K562 (cell line): ENCODE measurements around the gene MBD5. TPM values are rescaled to one million over a fixed set of nuclear protein-coding genes. Genes with fewer than 3 reads are reported as not detected.

Experiments
- ATAC-seq: fragments of 200-7000 bp; cut with Tn5 transposase; 3 replicates; pipeline ENCODE4 v1.9.1; 2020; ENCODE audit warnings: moderate library complexity
- BruUV-seq: library from RNA; stranded (reverse); fragments of 400-500 nt; replicated peaks from 2 replicates; lab custom pipeline; 2021; lab: Mats Ljungman, UMichigan
- CTCF ChIA-PET: fragments of 300-600 bp; formaldehyde crosslinking; extraction: SDS; loops from one replicate; lab custom pipeline; 2021; ENCODE audit warnings: low intra/inter-chr PET ratio; lab: Yijun Ruan, JAX
- POLR2A ChIA-PET: fragments of 300-600, 350-650 bp; sonication (Branson Sonifier 250); formaldehyde crosslinking; extraction: SDS; loops from one replicate; lab custom pipeline; 2021; ENCODE audit warnings: antibody characterized with exemption, inconsistent platforms; lab: Yijun Ruan, JAX
- DNase-seq, 4 experiments: peaks; one replicate each; pipeline versions ENCODE4 v3.0.0 to v3.0.0-alpha.2; 2011 to 2018; ENCODE audit warnings: low spot score in 3 of 4, mixed read lengths in 3 of 4; ENCODE audit errors: extremely low read depth in 1 of 4
- FAIRE-seq: peaks from 2 replicates; lab custom pipeline; 2011; peaks lifted over from hg19 to GRCh38; lab: Jason Lieb, UNC
- H2AFZ ChIP-seq: 2 replicates; pipeline ENCODE4 v1.6.0; 2011; ENCODE audit warnings: low read depth, low read length, control low read depth, inconsistent platforms
- H3K27ac ChIP-seq: fragments of 200-600 bp; 3 replicates; pipeline ENCODE4 v1.8.0; 2011; ENCODE audit warnings: low read depth, mild to moderate bottlenecking, control low read depth, inconsistent platforms, low read length, moderate library complexity, mixed read lengths; ENCODE audit errors: extremely low read depth
- H3K27me3 ChIP-seq, 2 experiments: fragments of 300-600 bp in 1 of 2; 2 replicates in 1 of 2; 3 replicates in 1 of 2; pipeline versions ENCODE4 v1.6.0 to v1.8.0; 2011; ENCODE audit warnings: inconsistent platforms in 2 of 2, low read length in 2 of 2, mild to moderate bottlenecking in 1 of 2, mixed read lengths in 1 of 2, moderate library complexity in 1 of 2; ENCODE audit not compliant: control insufficient read depth in 2 of 2, insufficient read depth in 2 of 2
- H3K36me3 ChIP-seq: fragments of 300-600 bp; 3 replicates; pipeline ENCODE4 v1.8.0; 2011; ENCODE audit warnings: mild to moderate bottlenecking, low read length, inconsistent platforms; ENCODE audit not compliant: control insufficient read depth, insufficient read depth
- H3K4me1 ChIP-seq, 2 experiments: fragments of 200-600 bp in 1 of 2; replicated peaks in 1 of 2; 2 replicates in 1 of 2; 3 replicates in 1 of 2; pipeline versions ENCODE4 v1.5.1 to v1.8.0; 2011; ENCODE audit warnings: inconsistent platforms in 2 of 2, low read length in 2 of 2, mild to moderate bottlenecking in 1 of 2, mixed read lengths in 1 of 2, moderate library complexity in 1 of 2; ENCODE audit not compliant: control insufficient read depth in 2 of 2, insufficient read depth in 2 of 2
- H3K4me2 ChIP-seq: 2 replicates; pipeline ENCODE4 v1.6.1; 2011; ENCODE audit warnings: low read length, control low read depth, inconsistent platforms, mixed read lengths; ENCODE audit not compliant: insufficient read depth
- H3K4me3 ChIP-seq: fragments of 200-600 bp; sonication (generic), shearing (Covaris generic); 2 replicates; pipeline ENCODE4 v1.5.1; 2016; ENCODE audit warnings: control low read depth, inconsistent platforms
- H3K79me2 ChIP-seq: fragments of 200-600 bp; 3 replicates; pipeline ENCODE4 v1.8.0; 2011; ENCODE audit warnings: low read length, inconsistent platforms; ENCODE audit not compliant: control insufficient read depth, insufficient read depth
- H3K9ac ChIP-seq, 2 experiments: 2 replicates each; pipeline versions ENCODE4 v1.6.0 to v1.6.1; 2011; ENCODE audit warnings: low read depth in 2 of 2, low read length in 2 of 2, control low read depth in 1 of 2, inconsistent platforms in 1 of 2, mild to moderate bottlenecking in 1 of 2, mixed read lengths in 1 of 2; ENCODE audit not compliant: insufficient read depth in 1 of 2
- H3K9me1 ChIP-seq: one replicate; pipeline ENCODE4 v1.6.0; 2011; ENCODE audit warnings: inconsistent platforms, mild to moderate bottlenecking, low read length, moderate library complexity; ENCODE audit not compliant: control insufficient read depth, insufficient read depth
- H3K9me3 ChIP-seq: replicated peaks from 2 replicates; pipeline ENCODE4 v1.5.1; 2011; ENCODE audit warnings: low read depth, low read length, inconsistent platforms; ENCODE audit not compliant: control insufficient read depth, insufficient read depth
- H4K20me1 ChIP-seq: replicated peaks from 2 replicates; pipeline ENCODE4 v1.6.1; 2011; ENCODE audit warnings: low read length, inconsistent platforms, mixed read lengths; ENCODE audit not compliant: control insufficient read depth, insufficient read depth
- CTBP1 ChIP-seq: fragments of 450-650 bp; IDR thresholded peaks from 2 replicates; pipeline ENCODE4 v1.6.1; 2016; ENCODE audit warnings: borderline replicate concordance
- ELF1 ChIP-seq: fragments of 200-800 bp; sonication (Bioruptor generic); IDR thresholded peaks from 2 replicates; pipeline ENCODE4 v1.6.1; 2016; ENCODE audit warnings: missing genetic modification characterization, missing compliant biosample characterization
- EP300 ChIP-seq: IDR thresholded peaks from 2 replicates; pipeline ENCODE4 v1.6.1; 2012; ENCODE audit warnings: low read length, improper control_type of control experiment
- MCM2 ChIP-seq: fragments of 450-650 bp; IDR thresholded peaks from 2 replicates; pipeline ENCODE4 v1.6.1; 2017; ENCODE audit warnings: low read depth, mild to moderate bottlenecking
- MECOM ChIP-seq: fragments of 250-450 bp; sonication (Bioruptor Pico); IDR thresholded peaks from 2 replicates; pipeline ENCODE4 v1.8.0; 2022; ENCODE audit warnings: inconsistent platforms
- POLR2H ChIP-seq: IDR thresholded peaks from 2 replicates; pipeline ENCODE4 v1.6.1; 2016; ENCODE audit warnings: missing genetic modification characterization, low read depth, mild to moderate bottlenecking, control low read depth, missing compliant biosample characterization, moderate library complexity
- WGBS: fragments of 100-300 bp; shearing (Covaris generic); methylation state at CpG from one replicate; pipeline ENCODE4 v1.1.6; 2016; ENCODE audit warnings: low coverage, mixed read lengths; ENCODE audit not compliant: insufficient coverage; ENCODE audit errors: missing lambda C conversion rate; 5-methylcytosine and 5-hydroxymethylcytosine counted together
- in situ Hi-C: fragments of 300-500 bp; cut with MboI; formaldehyde crosslinking; loops from 4 replicates; pipeline ENCODE4 v1.15.0; 2018; ENCODE audit warnings: inconsistent platforms, mixed read lengths
- intact Hi-C: fragments of 100-400 bp; cut with micrococcal nuclease; formaldehyde crosslinking; loops from 2 replicates; pipeline ENCODE4 v1.14.2; 2022
- polyA plus RNA-seq, 8 experiments: library from polyadenylated mRNA; depleted of rRNA in 4 of 8; stranded (reverse) in 5 of 8; unstranded in 3 of 8; fragments of >200 nt; fragmentation: Nextera tagmentation in 2 of 8; fragmentation: Illumina TruSeq in 1 of 8; extraction: Ambion mirVana in 2 of 8; extraction: Trizol in 1 of 8; gene quantifications; 2 replicates each; pipeline versions ENCODE4 v1.2.1 to v1.2.3, GENCODE V29; 2011 to 2014; ENCODE audit warnings: inconsistent platforms in 1 of 8, missing spikeins in 1 of 8
- total RNA-seq, 7 experiments: library from RNA; depleted of rRNA in 6 of 7; stranded (reverse); fragments of >200 nt in 6 of 7; fragmentation: Illumina TruSeq in 2 of 7; extraction: Trizol in 2 of 7; gene quantifications; 2 replicates each; pipeline versions ENCODE4 v1.2.1 to v1.2.3, GENCODE V29; 2011 to 2021; ENCODE audit warnings: low replicate concordance in 1 of 7
- TF ChIP-seq, protein P1 (sequence below): fragments of 450-650 bp; formaldehyde crosslinking; conservative IDR thresholded peaks from 2 replicates; pipeline ENCODE4 v1.4.0; 2022; ENCODE audit warnings: mild to moderate bottlenecking, missing genetic modification characterization
- TF ChIP-seq, protein P2 (sequence below): conservative IDR thresholded peaks from 2 replicates; pipeline ENCODE4 v1.6.1; 2011; ENCODE audit warnings: low read depth, mild to moderate bottlenecking, low read length; ENCODE audit not compliant: control insufficient read depth

Gene MBD5
- total and polyA plus RNA-seq, 9 of the 15 experiments (the other 6 are each of a cell fraction or from before 2014, with no cell fraction given) = 3.4 to 14.5 (median 9.0) TPM

DNA sequence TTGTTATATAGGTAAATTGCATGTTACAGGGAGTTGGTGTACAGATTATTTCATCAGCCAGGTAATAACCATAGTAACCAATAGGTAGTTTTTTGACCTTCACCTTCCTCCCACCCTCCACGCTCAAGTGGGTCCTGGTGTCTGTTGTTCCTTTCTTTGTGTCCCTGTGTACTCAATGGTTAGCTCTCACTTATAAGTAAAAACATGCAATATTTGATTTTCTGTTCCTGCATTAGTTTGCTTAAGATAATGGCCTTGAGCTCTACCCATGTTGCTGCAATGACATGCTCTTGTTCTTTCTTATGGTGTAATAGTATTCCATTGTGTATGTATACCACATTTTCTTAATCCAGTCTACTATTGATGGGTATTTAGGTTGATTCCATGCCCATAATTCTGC, 390.0 kb downstream of the MBD5 start (continued):
- TF ChIP-seq, protein P1, sequence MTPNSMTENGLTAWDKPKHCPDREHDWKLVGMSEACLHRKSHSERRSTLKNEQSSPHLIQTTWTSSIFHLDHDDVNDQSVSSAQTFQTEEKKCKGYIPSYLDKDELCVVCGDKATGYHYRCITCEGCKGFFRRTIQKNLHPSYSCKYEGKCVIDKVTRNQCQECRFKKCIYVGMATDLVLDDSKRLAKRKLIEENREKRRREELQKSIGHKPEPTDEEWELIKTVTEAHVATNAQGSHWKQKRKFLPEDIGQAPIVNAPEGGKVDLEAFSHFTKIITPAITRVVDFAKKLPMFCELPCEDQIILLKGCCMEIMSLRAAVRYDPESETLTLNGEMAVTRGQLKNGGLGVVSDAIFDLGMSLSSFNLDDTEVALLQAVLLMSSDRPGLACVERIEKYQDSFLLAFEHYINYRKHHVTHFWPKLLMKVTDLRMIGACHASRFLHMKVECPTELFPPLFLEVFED (CRISPR knock-in tag) = no peak
- TF ChIP-seq ELF1 (tag) = no peak
- TF ChIP-seq, all 486 proteins: peak for 0

DNA sequence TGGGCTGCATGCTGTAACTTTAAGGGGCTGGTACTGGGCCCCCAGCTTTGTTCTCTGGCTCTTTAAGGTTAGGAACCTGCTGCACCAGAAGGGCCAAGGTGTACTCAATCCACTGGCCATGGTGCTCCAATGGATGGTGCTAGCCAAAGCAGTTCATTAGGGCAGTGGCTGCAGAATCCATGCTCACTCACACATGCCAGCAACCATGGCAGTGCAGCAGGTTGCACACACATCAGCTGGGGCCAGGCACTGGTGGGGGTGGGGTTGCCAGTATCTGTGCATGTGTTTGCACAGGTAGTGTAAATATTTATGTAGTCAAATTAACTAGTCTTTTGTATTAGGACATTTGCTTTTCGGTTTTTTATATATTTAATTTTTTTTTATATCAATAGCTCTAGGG, 395.4 kb downstream of the MBD5 start:
- ATAC-seq (no peak), FAIRE-seq (no peak), DNase-seq (no peak)
- POLR2A ChIA-PET = no interaction called here
- intact Hi-C loops (no loop called here), in situ Hi-C loops (no loop called here)
- Histone ChIP-seq H3K79me2 (no peaks in the 10 kb centered on the region), H3K4me3 (no peak overlapping the region), H4K20me1 (no peaks in the 10 kb centered on the region), H3K27ac (no peak overlapping the region), H3K9ac (no peak overlapping the region), H3K9me1 (no peaks in the 10 kb centered on the region), H2AFZ (no peak overlapping the region), H3K9me3 (no peaks in the 10 kb centered on the region), H3K27me3 (no peaks in the 10 kb centered on the region), H3K4me2 (no peak overlapping the region), H3K4me1 (no peaks in the 10 kb centered on the region), H3K36me3 (no peaks in the 10 kb centered on the region)
- CTCF ChIA-PET = no interaction called here
- 0% methylated on average over 1 of the region's 1 CpG for WGBS
- no TSS peak for BruUV-seq
- TF ChIP-seq EP300 (no peak), MCM2 (no peak), POLR2H (tag) (no peak), CTBP1 (no peak), MECOM (CRISPR knock-in tag) (no peak)
- TF ChIP-seq, protein P2, sequence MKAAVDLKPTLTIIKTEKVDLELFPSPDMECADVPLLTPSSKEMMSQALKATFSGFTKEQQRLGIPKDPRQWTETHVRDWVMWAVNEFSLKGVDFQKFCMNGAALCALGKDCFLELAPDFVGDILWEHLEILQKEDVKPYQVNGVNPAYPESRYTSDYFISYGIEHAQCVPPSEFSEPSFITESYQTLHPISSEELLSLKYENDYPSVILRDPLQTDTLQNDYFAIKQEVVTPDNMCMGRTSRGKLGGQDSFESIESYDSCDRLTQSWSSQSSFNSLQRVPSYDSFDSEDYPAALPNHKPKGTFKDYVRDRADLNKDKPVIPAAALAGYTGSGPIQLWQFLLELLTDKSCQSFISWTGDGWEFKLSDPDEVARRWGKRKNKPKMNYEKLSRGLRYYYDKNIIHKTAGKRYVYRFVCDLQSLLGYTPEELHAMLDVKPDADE = no peak
